Esophagus muscularis mucosa (tissue), 3 donors: ENCODE measurements around the gene PRDM16.

Experiments used
- POLR2AphosphoS5 ChIP-seq, 2 donors: sonication (generic); formaldehyde crosslinking; IDR thresholded peaks; one replicate each; pipeline ENCODE4 v1.6.1; 2017; ENCODE audit warnings: antibody characterized with exemption in 2 of 2
- TF ChIP-seq, protein P1 (sequence below), 3 experiments: fragments of 200-600 bp in 2 of 3; fragments of 450-650 bp in 1 of 3; sonication (generic) in 2 of 3; IDR thresholded peaks; one replicate each; pipeline ENCODE4 v1.5.1; 2017 to 2019; ENCODE audit warnings: antibody characterized with exemption in 3 of 3, mild to moderate bottlenecking in 2 of 3, moderate library complexity in 1 of 3

DNA sequence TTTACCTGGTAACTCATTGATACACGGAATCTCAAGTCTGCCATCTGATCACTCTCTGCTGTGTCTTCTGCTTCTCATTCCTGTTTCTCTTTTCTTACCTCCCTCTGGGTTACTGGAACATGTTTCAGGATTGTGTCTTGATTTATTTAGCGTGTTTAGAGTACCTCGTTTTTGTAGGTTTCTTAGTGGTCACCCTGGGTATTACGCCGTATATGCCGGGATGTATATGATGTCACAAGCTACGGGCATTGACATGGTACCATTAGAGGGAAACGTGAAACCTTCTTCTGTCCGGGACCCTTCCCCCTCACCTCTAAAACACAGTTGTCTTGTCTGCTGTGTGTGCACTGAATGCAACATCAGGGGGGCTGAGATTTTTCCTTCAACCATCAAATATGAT lies 45.0 kb upstream of the PRDM16 start:
- TF ChIP-seq, protein P1, sequence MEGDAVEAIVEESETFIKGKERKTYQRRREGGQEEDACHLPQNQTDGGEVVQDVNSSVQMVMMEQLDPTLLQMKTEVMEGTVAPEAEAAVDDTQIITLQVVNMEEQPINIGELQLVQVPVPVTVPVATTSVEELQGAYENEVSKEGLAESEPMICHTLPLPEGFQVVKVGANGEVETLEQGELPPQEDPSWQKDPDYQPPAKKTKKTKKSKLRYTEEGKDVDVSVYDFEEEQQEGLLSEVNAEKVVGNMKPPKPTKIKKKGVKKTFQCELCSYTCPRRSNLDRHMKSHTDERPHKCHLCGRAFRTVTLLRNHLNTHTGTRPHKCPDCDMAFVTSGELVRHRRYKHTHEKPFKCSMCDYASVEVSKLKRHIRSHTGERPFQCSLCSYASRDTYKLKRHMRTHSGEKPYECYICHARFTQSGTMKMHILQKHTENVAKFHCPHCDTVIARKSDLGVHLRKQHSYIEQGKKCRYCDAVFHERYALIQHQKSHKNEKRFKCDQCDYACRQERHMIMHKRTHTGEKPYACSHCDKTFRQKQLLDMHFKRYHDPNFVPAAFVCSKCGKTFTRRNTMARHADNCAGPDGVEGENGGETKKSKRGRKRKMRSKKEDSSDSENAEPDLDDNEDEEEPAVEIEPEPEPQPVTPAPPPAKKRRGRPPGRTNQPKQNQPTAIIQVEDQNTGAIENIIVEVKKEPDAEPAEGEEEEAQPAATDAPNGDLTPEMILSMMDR (IDR thresholded peaks at IDR 0.05): no peak
- no peak for TF ChIP-seq POLR2AphosphoS5 (IDR thresholded peaks at IDR 0.05)
